Measurements from ENCODE around the gene FSD1L. TPM values are rescaled to one million over a fixed set of nuclear protein-coding genes. Genes with fewer than 3 reads are reported as not detected.
A peak's percentile ranks its signal among the peaks of the same experiment; 100 is the strongest.

Gene FSD1L
- total RNA-seq, 4 donors from 2014 or later = 0.38 to 1.8 (median 1.2) TPM

- intact Hi-C loops (cut with DNase I) = no loop called here
- Histone ChIP-seq H3K36me3 (no peaks in the 10 kb centered on the region), H3K27ac (no peak overlapping the region), H3K4me1 (no peaks in the 10 kb centered on the region), H3K9me3 (no peaks in the 10 kb centered on the region), H3K4me3 (no peak overlapping the region), H3K27me3 (no peaks in the 10 kb centered on the region)
- TF ChIP-seq CTCF (IDR thresholded peaks at IDR 0.05) (no peak), POLR2A (IDR thresholded peaks at IDR 0.05) (no peak)
- no peak for DNase-seq
- 59 to 65% methylated on average over 2 of the region's 2 CpGs for WGBS, 2 donors
These were observed 26.7 kb upstream of the FSD1L start for GRCh38 chr9:105421154-105421553.

GRCh38 chr9:105421864-105422263, 26.0 kb upstream of the FSD1L start:
- intact Hi-C loops (cut with DNase I) = no loop called here
- Histone ChIP-seq H3K4me1 (no peaks in the 10 kb centered on the region), H3K27me3 (no peaks in the 10 kb centered on the region), H3K27ac (no peak overlapping the region), H3K36me3 (no peaks in the 10 kb centered on the region), H3K9me3 (no peaks in the 10 kb centered on the region), H3K4me3 (no peak overlapping the region)
- no peak for TF ChIP-seq CTCF (IDR thresholded peaks at IDR 0.05)
- no peak for TF ChIP-seq POLR2A (IDR thresholded peaks at IDR 0.05)
- DNase-seq = no peak
- 96 to 97% methylated on average over 5 of the region's 5 CpGs for WGBS, 2 donors

- no peak overlapping the region for H3K27ac ChIP-seq
- DNase-seq = no peak
These were observed 21.9 kb upstream of the FSD1L start for GRCh38 chr9:105425816-105426433.

GRCh38 chr9:105426657-105427056, 21.2 kb upstream of the FSD1L start:
- no peak overlapping the region for H3K27ac ChIP-seq
- H3K9me3 ChIP-seq = no peaks in the 10 kb centered on the region
- intact Hi-C loops (cut with DNase I) = no loop called here
- no peaks in the 10 kb centered on the region for H3K27me3 ChIP-seq
- H3K36me3 ChIP-seq = no peaks in the 10 kb centered on the region
- H3K4me1 ChIP-seq = no peaks in the 10 kb centered on the region
- no peak for DNase-seq
- TF ChIP-seq CTCF (IDR thresholded peaks at IDR 0.05) = no peak
- TF ChIP-seq POLR2A (IDR thresholded peaks at IDR 0.05) = no peak
- H3K4me3 ChIP-seq = no peak overlapping the region
- 91 to 93% methylated on average over 3 of the region's 3 CpGs for WGBS, 2 donors

More at GRCh38 chr9:105425816-105426433, 21.9 kb upstream of the FSD1L start:
- no peaks in the 10 kb centered on the region for H3K36me3 ChIP-seq
- intact Hi-C loops (cut with DNase I) = no loop called here
- H3K27me3 ChIP-seq = no peaks in the 10 kb centered on the region
- no peaks in the 10 kb centered on the region for H3K4me1 ChIP-seq
- H3K9me3 ChIP-seq = no peaks in the 10 kb centered on the region
- H3K4me3 ChIP-seq = no peak overlapping the region
- TF ChIP-seq POLR2A (IDR thresholded peaks at IDR 0.05) = no peak
- peak in 5 of 6 experiments; percentile 23 to 60 (median 34) for TF ChIP-seq CTCF (IDR thresholded peaks at IDR 0.05)
- WGBS, 2 donors = 56 to 58% methylated on average over 2 of the region's 2 CpGs

GRCh38 chr9:105431424-105432246, 16.2 kb upstream of the FSD1L start:
- H3K27ac ChIP-seq = no peak overlapping the region
- intact Hi-C loops (cut with DNase I) = no loop called here
- H3K4me1 ChIP-seq = no peaks in the 10 kb centered on the region
- TF ChIP-seq POLR2A (IDR thresholded peaks at IDR 0.05) = no peak
- TF ChIP-seq CTCF (IDR thresholded peaks at IDR 0.05) = no peak
- H3K27me3 ChIP-seq = no peaks in the 10 kb centered on the region
- WGBS, 2 donors = 78 to 92% methylated on average over 9 of the region's 9 CpGs
- DNase-seq = no peak
- no peaks in the 10 kb centered on the region for H3K9me3 ChIP-seq
- no peak overlapping the region for H3K4me3 ChIP-seq
- H3K36me3 ChIP-seq = no peaks in the 10 kb centered on the region

Data from esophagus squamous epithelium (tissue), 5 donors.